H1 (cell line): ENCODE results near the gene ME3. TPM values are rescaled to one million over a fixed set of nuclear protein-coding genes. Genes with fewer than 3 reads are reported as not detected.

Source experiments
- CBX8 ChIP-seq: fragments of 300-800, 300-1000 bp; sonication (generic); IDR thresholded peaks from 2 replicates; pipeline ENCODE4 v1.7.1; 2016; ENCODE audit warnings: low read depth, low read length, borderline replicate concordance
- CREB1 ChIP-seq: IDR thresholded peaks from 2 replicates; pipeline ENCODE4 v1.6.1; 2012; ENCODE audit warnings: inconsistent platforms
- NANOG ChIP-seq: IDR thresholded peaks from 2 replicates; pipeline ENCODE4 v1.6.1; 2011; ENCODE audit warnings: low read length, low read depth, mild to moderate bottlenecking, inconsistent platforms; ENCODE audit not compliant: insufficient read depth, poor library complexity, severe bottlenecking
- POLR2A ChIP-seq, 2 experiments: IDR thresholded peaks; 1 replicate in 1 of 2; 2 replicates in 1 of 2; pipeline ENCODE4 v1.6.1; 2011; ENCODE audit warnings: low read depth in 2 of 2, low read length in 2 of 2, mild to moderate bottlenecking in 2 of 2; ENCODE audit errors: control extremely low read depth in 1 of 2
- POLR2AphosphoS5 ChIP-seq: IDR thresholded peaks from 2 replicates; pipeline ENCODE4 v1.6.1; 2011; ENCODE audit warnings: low read depth, low read length
- SIRT6 ChIP-seq: IDR thresholded peaks from one replicate; pipeline ENCODE4 v1.7.1; 2012; ENCODE audit warnings: low read length, inconsistent platforms
- TEAD4 ChIP-seq: IDR thresholded peaks from 2 replicates; pipeline ENCODE4 v1.6.1; 2012; ENCODE audit warnings: low read depth, low read length, inconsistent platforms, mixed read lengths
- polyA plus RNA-seq, 7 experiments: library from polyadenylated mRNA; depleted of rRNA in 3 of 7; stranded (reverse) in 5 of 7; unstranded in 2 of 7; fragments of >200 nt in 5 of 7; fragments of 200-250 nt in 2 of 7; gene quantifications; 1 replicate in 5 of 7; 2 replicates in 1 of 7; 4 replicates in 1 of 7; pipeline versions ENCODE4 v1.2.1 to v1.2.3, GENCODE V29; 2011 to 2013; ENCODE audit warnings: missing spikeins in 2 of 7, mixed read lengths in 2 of 7
- total RNA-seq: library from RNA; stranded (reverse); fragmentation: NEBNext Ultra II Directional; extraction: Animal tissue kit (Norgen Biotek cat#: 25700); gene quantifications from 2 replicates; pipeline ENCODE4 v1.2.1, GENCODE V29; 2021
- TF ChIP-seq, protein P1 (sequence below): fragments of 300-600 bp; sonication (generic); IDR thresholded peaks from 2 replicates; pipeline ENCODE4 v1.7.1; 2012; ENCODE audit warnings: low read length, moderate library complexity, mild to moderate bottlenecking, inconsistent platforms; ENCODE audit not compliant: insufficient replicate concordance

Gene ME3
- total and polyA plus RNA-seq, 2 of the 8 experiments (the other 6 are each of a cell fraction or from before 2014, with no cell fraction given): 1.5 to 2.8 TPM

GRCh38 chr11:86538223-86538548, 134.2 kb downstream of the ME3 start (continued):
- TF ChIP-seq, protein P1, sequence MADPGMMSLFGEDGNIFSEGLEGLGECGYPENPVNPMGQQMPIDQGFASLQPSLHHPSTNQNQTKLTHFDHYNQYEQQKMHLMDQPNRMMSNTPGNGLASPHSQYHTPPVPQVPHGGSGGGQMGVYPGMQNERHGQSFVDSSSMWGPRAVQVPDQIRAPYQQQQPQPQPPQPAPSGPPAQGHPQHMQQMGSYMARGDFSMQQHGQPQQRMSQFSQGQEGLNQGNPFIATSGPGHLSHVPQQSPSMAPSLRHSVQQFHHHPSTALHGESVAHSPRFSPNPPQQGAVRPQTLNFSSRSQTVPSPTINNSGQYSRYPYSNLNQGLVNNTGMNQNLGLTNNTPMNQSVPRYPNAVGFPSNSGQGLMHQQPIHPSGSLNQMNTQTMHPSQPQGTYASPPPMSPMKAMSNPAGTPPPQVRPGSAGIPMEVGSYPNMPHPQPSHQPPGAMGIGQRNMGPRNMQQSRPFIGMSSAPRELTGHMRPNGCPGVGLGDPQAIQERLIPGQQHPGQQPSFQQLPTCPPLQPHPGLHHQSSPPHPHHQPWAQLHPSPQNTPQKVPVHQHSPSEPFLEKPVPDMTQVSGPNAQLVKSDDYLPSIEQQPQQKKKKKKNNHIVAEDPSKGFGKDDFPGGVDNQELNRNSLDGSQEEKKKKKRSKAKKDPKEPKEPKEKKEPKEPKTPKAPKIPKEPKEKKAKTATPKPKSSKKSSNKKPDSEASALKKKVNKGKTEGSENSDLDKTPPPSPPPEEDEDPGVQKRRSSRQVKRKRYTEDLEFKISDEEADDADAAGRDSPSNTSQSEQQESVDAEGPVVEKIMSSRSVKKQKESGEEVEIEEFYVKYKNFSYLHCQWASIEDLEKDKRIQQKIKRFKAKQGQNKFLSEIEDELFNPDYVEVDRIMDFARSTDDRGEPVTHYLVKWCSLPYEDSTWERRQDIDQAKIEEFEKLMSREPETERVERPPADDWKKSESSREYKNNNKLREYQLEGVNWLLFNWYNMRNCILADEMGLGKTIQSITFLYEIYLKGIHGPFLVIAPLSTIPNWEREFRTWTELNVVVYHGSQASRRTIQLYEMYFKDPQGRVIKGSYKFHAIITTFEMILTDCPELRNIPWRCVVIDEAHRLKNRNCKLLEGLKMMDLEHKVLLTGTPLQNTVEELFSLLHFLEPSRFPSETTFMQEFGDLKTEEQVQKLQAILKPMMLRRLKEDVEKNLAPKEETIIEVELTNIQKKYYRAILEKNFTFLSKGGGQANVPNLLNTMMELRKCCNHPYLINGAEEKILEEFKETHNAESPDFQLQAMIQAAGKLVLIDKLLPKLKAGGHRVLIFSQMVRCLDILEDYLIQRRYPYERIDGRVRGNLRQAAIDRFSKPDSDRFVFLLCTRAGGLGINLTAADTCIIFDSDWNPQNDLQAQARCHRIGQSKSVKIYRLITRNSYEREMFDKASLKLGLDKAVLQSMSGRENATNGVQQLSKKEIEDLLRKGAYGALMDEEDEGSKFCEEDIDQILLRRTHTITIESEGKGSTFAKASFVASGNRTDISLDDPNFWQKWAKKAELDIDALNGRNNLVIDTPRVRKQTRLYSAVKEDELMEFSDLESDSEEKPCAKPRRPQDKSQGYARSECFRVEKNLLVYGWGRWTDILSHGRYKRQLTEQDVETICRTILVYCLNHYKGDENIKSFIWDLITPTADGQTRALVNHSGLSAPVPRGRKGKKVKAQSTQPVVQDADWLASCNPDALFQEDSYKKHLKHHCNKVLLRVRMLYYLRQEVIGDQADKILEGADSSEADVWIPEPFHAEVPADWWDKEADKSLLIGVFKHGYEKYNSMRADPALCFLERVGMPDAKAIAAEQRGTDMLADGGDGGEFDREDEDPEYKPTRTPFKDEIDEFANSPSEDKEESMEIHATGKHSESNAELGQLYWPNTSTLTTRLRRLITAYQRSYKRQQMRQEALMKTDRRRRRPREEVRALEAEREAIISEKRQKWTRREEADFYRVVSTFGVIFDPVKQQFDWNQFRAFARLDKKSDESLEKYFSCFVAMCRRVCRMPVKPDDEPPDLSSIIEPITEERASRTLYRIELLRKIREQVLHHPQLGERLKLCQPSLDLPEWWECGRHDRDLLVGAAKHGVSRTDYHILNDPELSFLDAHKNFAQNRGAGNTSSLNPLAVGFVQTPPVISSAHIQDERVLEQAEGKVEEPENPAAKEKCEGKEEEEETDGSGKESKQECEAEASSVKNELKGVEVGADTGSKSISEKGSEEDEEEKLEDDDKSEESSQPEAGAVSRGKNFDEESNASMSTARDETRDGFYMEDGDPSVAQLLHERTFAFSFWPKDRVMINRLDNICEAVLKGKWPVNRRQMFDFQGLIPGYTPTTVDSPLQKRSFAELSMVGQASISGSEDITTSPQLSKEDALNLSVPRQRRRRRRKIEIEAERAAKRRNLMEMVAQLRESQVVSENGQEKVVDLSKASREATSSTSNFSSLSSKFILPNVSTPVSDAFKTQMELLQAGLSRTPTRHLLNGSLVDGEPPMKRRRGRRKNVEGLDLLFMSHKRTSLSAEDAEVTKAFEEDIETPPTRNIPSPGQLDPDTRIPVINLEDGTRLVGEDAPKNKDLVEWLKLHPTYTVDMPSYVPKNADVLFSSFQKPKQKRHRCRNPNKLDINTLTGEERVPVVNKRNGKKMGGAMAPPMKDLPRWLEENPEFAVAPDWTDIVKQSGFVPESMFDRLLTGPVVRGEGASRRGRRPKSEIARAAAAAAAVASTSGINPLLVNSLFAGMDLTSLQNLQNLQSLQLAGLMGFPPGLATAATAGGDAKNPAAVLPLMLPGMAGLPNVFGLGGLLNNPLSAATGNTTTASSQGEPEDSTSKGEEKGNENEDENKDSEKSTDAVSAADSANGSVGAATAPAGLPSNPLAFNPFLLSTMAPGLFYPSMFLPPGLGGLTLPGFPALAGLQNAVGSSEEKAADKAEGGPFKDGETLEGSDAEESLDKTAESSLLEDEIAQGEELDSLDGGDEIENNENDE: no peak
- TF ChIP-seq CBX8: no peak
- TF ChIP-seq POLR2A (IDR thresholded peaks at IDR 0.05; ENCODE audit: control extremely low read depth in 1 of 2, low read depth in 2 of 2, low read length in 2 of 2): no peak
- TF ChIP-seq SIRT6: no peak
- no peak for TF ChIP-seq NANOG
- no peak for TF ChIP-seq CREB1
- TF ChIP-seq TEAD4: no peak
- TF ChIP-seq POLR2AphosphoS5: no peak
